ENCODE results near the gene TMEM243. TPM values are rescaled to one million over a fixed set of nuclear protein-coding genes. Genes with fewer than 3 reads are reported as not detected.

Gene TMEM243
- total RNA-seq, 6 experiments from 2014 or later: 2.0 to 5.1 (median 4.3) TPM

DNA sequence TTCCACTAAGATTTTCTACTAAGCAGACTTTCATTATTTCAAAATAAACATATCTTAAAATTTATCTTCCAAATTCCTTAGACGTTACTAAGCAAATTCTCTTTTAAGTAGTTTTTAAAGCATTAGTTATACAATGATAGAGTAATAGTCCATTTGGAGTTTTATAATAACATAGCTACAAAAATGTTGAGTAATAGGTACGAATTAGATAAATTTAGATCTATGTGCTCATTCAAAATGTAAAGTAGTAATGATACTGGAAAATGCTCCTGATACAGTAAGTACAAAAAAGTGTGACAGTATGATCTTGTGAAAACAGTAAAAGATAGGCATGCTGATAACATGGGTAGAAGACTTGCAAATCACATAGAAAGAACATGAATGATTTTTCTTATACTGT is 62.8 kb downstream of the TMEM243 start:
- no peak overlapping the region for H3K27ac ChIP-seq

DNA sequence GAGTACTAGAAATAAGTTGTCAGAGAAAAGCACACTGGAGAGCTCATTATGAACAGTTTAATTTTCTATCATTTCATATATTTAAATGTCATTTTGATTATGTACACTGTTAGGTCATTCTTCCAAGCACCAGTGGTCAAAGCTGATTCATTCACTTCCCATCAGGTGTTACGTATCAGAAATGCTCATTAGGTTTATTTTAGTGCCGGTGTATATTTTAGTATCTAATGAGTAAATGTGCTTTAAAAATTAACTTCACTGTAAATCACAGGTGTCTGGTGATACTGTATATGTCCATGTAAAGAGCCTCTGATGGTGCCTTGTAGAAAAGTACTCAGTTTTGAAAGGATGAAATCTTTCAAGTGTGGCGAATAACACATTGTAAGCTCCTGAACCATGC is 63.7 kb downstream of the TMEM243 start:
- no peak for DNase-seq
- H3K27ac ChIP-seq: no peak overlapping the region
- no peaks in the 10 kb centered on the region for H3K36me3 ChIP-seq
- ATAC-seq: no peak
- TF ChIP-seq POLR2A (IDR thresholded peaks at IDR 0.05): no peak
- TF ChIP-seq CTCF (IDR thresholded peaks at IDR 0.05): no peak
- H3K27me3 ChIP-seq: no peaks in the 10 kb centered on the region
- H3K4me3 ChIP-seq: no peak overlapping the region
- H3K9me3 ChIP-seq: no peaks in the 10 kb centered on the region
- H3K4me1 ChIP-seq: peaks cover 0 to 35% (median 7%) of the 10 kb centered on the region in 4 donors
- intact Hi-C loops (cut with DNase I): no loop called here
- 90% methylated on average over 3 of the region's 3 CpGs for WGBS (ENCODE audit: insufficient coverage, low coverage, low lambda C conversion rate, missing lambda C conversion rate)

More for the DNA sequence above, 62.8 kb downstream of the TMEM243 start:
- DNase-seq: no peak
- intact Hi-C loops (cut with DNase I): no loop called here
- ATAC-seq: no peak
- H3K27me3 ChIP-seq: no peaks in the 10 kb centered on the region
- 84% methylated on average over 2 of the region's 2 CpGs for WGBS (ENCODE audit: insufficient coverage, low coverage, low lambda C conversion rate, missing lambda C conversion rate)
- H3K4me3 ChIP-seq: no peak overlapping the region
- H3K9me3 ChIP-seq: no peaks in the 10 kb centered on the region
- TF ChIP-seq POLR2A (IDR thresholded peaks at IDR 0.05): no peak
- no peak for TF ChIP-seq CTCF (IDR thresholded peaks at IDR 0.05)
- peaks cover 0 to 29% (median 7%) of the 10 kb centered on the region in 4 donors for H3K4me1 ChIP-seq
- H3K36me3 ChIP-seq: no peaks in the 10 kb centered on the region

- intact Hi-C loops (cut with DNase I): no loop called here
- Histone ChIP-seq H3K4me3 (no peak overlapping the region), H3K36me3 (no peaks in the 10 kb centered on the region), H3K27ac (no peak overlapping the region), H3K4me1 (peaks cover 0 to 35% (median 7%) of the 10 kb centered on the region in 4 donors), H3K9me3 (no peaks in the 10 kb centered on the region), H3K27me3 (no peaks in the 10 kb centered on the region)
- ATAC-seq (no peak), DNase-seq (no peak)
- WGBS (ENCODE audit: insufficient coverage, low coverage, low lambda C conversion rate, missing lambda C conversion rate): 47% methylated on average over 3 of the region's 3 CpGs
- TF ChIP-seq POLR2A (IDR thresholded peaks at IDR 0.05) (no peak), CTCF (IDR thresholded peaks at IDR 0.05) (no peak)
Observed at GRCh38 chr7:87154569-87154968, 65.0 kb downstream of the TMEM243 start.

DNA sequence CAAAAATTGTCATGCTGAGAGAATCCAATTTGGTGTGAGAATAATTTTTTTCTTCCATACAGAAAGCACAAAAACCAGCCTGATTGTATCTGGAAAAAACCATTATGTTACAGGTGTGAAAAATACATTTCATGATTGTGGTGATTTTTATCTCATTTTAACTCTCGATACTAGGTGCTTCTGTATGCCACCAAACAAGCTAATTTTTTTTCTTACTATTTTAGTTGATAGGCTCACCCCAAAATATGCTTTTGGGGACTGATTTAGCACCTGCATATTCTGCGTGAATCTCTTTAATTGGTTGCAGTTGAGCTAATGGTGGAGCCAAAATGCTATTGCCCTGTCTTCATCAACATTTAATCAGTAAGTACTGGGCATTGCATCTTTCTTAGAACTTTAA is 65.4 kb downstream of the TMEM243 start:
- ATAC-seq: no peak
- intact Hi-C loops (cut with DNase I): no loop called here
- Histone ChIP-seq H3K9me3 (no peaks in the 10 kb centered on the region), H3K4me1 (peaks cover 0 to 35% (median 7%) of the 10 kb centered on the region in 4 donors), H3K27me3 (no peaks in the 10 kb centered on the region), H3K36me3 (no peaks in the 10 kb centered on the region), H3K27ac (no peak overlapping the region), H3K4me3 (no peak overlapping the region)
- no peak for DNase-seq
- TF ChIP-seq CTCF (IDR thresholded peaks at IDR 0.05) (no peak), POLR2A (IDR thresholded peaks at IDR 0.05) (no peak)
- WGBS (ENCODE audit: insufficient coverage, low coverage, low lambda C conversion rate, missing lambda C conversion rate): 49% methylated on average over 2 of the region's 2 CpGs

All from right lobe of liver (tissue), 6 donors.